Loucy (cell line): ENCODE measurements around the gene GHITM.

Experiments used
- H2AFZ ChIP-seq: fragments of 200-600 bp; sonication (generic); 2 replicates; pipeline ENCODE4 v1.6.0; 2016; ENCODE audit warnings: antibody characterized with exemption, mild to moderate bottlenecking, low read length, moderate library complexity
- H3F3A ChIP-seq: fragments of 200-600 bp; 2 replicates; pipeline ENCODE4 v1.6.0; 2016; ENCODE audit warnings: antibody characterized with exemption, low read depth, mild to moderate bottlenecking
- H3K27me3 ChIP-seq: fragments of 200-600 bp; sonication (generic); 2 replicates; pipeline ENCODE4 v1.6.1; 2014; ENCODE audit warnings: low read length, mild to moderate bottlenecking; ENCODE audit not compliant: insufficient read depth, poor library complexity, severe bottlenecking
- H3K36me3 ChIP-seq: fragments of 200-600 bp; sonication (generic); 2 replicates; pipeline ENCODE4 v1.6.1; 2016; ENCODE audit warnings: low read length; ENCODE audit not compliant: insufficient read depth
- H3K4me1 ChIP-seq: fragments of 200-600 bp; sonication (generic); 2 replicates; pipeline ENCODE4 v1.5.1; 2014; ENCODE audit warnings: low read length, mild to moderate bottlenecking; ENCODE audit not compliant: insufficient read depth, poor library complexity, severe bottlenecking
- H3K4me2 ChIP-seq: fragments of 200-600 bp; sonication (generic); 2 replicates; pipeline ENCODE4 v1.6.0; 2014; ENCODE audit warnings: antibody characterized with exemption, low read length, low read depth, mild to moderate bottlenecking; ENCODE audit not compliant: poor library complexity, severe bottlenecking
- H3K4me3 ChIP-seq: fragments of 200-600 bp; sonication (generic); 2 replicates; pipeline ENCODE4 v1.5.1; 2014; ENCODE audit warnings: low read length, mild to moderate bottlenecking, mixed read lengths; ENCODE audit not compliant: poor library complexity, severe bottlenecking
- H3K79me2 ChIP-seq: fragments of 200-600 bp; sonication (generic); 2 replicates; pipeline ENCODE4 v1.6.1; 2014; ENCODE audit warnings: low read length; ENCODE audit not compliant: insufficient read depth
- H3K9ac ChIP-seq: fragments of 200-600 bp; sonication (generic); 2 replicates; pipeline ENCODE4 v1.6.0; 2014; ENCODE audit warnings: mild to moderate bottlenecking, low read depth, low read length, moderate library complexity; ENCODE audit not compliant: poor library complexity, severe bottlenecking
- H3K9me2 ChIP-seq: fragments of 200-600 bp; sonication (generic); replicated peaks from 2 replicates; pipeline ENCODE4 v1.6.1; 2016; ENCODE audit warnings: low read depth, low read length, mixed read lengths
- H3K9me3 ChIP-seq: fragments of 200-600 bp; sonication (generic); 2 replicates; pipeline ENCODE4 v1.6.1; 2014; ENCODE audit warnings: mild to moderate bottlenecking, antibody characterized with exemption, low read length, low read depth; ENCODE audit not compliant: insufficient read depth
- H4K20me1 ChIP-seq: fragments of 200-600 bp; sonication (generic); 2 replicates; pipeline ENCODE4 v1.6.0; 2014; ENCODE audit warnings: antibody characterized with exemption, low read length, mild to moderate bottlenecking; ENCODE audit not compliant: insufficient read depth, poor library complexity, severe bottlenecking
- CTCF ChIP-seq: fragments of 200-600 bp; sonication (generic); conservative IDR thresholded peaks from 2 replicates; pipeline ENCODE4 v1.5.1; 2014; ENCODE audit warnings: mild to moderate bottlenecking, antibody characterized with exemption, low read length
- EZH2phosphoT487 ChIP-seq: fragments of 200-600 bp; IDR thresholded peaks from 2 replicates; pipeline ENCODE4 v1.6.1; 2018; ENCODE audit warnings: antibody characterized with exemption, mild to moderate bottlenecking, moderate library complexity, borderline replicate concordance

Gene GHITM

GRCh38 chr10:84202349-84202748 is 63.0 kb downstream of the GHITM start:
- no peaks in the 10 kb centered on the region for H3K36me3 ChIP-seq
- H3K27me3 ChIP-seq = no peaks in the 10 kb centered on the region
- no peaks in the 10 kb centered on the region for H3K4me1 ChIP-seq
- no peak overlapping the region for H3K4me3 ChIP-seq
- no peaks in the 10 kb centered on the region for H4K20me1 ChIP-seq
- no peaks in the 10 kb centered on the region for H3K9me2 ChIP-seq
- no peak overlapping the region for H3K9ac ChIP-seq
- H3K79me2 ChIP-seq = no peaks in the 10 kb centered on the region
- no peak overlapping the region for H2AFZ ChIP-seq
- H3K9me3 ChIP-seq = no peaks in the 10 kb centered on the region
- no peak overlapping the region for H3K4me2 ChIP-seq
- no peaks in the 10 kb centered on the region for H3F3A ChIP-seq
- TF ChIP-seq CTCF (no peak), EZH2phosphoT487 (no peak)
